22Rv1 (cell line): ENCODE results near the gene TMEM179.

Experiments
- H3K27ac ChIP-seq: fragments of 450-650 bp; 2 replicates; pipeline ENCODE4 v1.5.1; 2017
- ZFX ChIP-seq: fragments of 450-650 bp; IDR thresholded peaks from 2 replicates; pipeline ENCODE4 v1.6.1; 2017; ENCODE audit warnings: antibody characterized with exemption, borderline replicate concordance
- TF ChIP-seq, protein P1 (sequence below): fragments of 450-650 bp; IDR thresholded peaks from 2 replicates; pipeline ENCODE4 v1.5.1; 2017; ENCODE audit warnings: mild to moderate bottlenecking

Gene TMEM179

DNA sequence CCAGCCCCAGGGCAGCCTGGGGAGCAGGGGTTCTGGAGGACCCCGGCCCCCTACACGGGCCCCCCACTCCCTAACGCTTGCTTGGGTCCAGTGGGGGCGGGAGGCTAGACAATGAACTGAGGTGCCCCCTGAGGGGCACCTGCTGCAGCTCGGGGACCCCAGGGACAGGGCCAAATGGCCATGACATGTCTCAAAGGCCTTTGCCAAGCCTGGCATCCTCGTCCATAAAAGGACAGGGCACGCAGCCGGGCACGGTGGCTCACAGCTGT is 36.7 kb downstream of the TMEM179 start:
- H3K27ac ChIP-seq: no peak overlapping the region
- TF ChIP-seq, protein P1, sequence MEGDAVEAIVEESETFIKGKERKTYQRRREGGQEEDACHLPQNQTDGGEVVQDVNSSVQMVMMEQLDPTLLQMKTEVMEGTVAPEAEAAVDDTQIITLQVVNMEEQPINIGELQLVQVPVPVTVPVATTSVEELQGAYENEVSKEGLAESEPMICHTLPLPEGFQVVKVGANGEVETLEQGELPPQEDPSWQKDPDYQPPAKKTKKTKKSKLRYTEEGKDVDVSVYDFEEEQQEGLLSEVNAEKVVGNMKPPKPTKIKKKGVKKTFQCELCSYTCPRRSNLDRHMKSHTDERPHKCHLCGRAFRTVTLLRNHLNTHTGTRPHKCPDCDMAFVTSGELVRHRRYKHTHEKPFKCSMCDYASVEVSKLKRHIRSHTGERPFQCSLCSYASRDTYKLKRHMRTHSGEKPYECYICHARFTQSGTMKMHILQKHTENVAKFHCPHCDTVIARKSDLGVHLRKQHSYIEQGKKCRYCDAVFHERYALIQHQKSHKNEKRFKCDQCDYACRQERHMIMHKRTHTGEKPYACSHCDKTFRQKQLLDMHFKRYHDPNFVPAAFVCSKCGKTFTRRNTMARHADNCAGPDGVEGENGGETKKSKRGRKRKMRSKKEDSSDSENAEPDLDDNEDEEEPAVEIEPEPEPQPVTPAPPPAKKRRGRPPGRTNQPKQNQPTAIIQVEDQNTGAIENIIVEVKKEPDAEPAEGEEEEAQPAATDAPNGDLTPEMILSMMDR: no peak

DNA sequence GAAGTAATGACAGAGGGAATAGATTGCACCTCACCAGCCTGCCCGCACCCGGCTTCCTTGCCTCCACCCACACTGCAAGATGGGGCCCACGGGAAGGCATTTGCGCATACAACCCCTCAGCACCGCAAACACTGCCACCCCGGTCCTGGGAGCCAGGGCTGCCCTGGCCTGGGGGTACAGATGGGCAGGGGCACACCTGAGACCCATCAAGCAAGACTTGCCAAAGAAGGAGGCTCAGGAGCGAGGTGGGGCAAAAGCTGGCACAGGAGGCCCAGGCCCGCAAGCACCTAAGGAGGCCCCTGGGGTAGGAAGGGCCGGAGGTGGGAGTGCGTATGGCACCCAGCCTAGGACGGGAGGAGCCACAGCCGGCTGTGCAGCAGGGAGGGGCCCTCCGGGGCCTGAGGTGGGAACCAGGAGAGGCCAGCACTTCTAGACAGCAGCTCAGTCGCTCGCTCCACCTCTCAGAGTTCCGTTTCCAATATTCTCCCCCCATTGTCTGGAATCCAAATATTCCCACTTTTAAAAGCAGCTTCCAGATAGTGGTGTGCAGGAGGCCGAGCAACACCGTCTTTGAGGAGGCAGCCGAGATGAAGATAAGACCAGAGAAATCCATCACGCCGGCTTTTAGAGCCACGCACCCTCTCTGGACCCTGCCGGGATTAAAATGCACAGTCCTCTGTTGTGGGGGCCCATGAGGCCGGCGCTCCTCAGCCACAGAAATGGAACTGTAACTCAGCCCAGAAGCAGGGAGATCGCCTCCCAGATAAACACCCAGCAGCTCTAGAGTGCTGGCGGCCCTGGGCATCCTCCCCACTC is 37.2 kb downstream of the TMEM179 start:
- no peak for TF ChIP-seq ZFX
- TF ChIP-seq, protein P1: no peak
- H3K27ac ChIP-seq: no peak overlapping the region

DNA sequence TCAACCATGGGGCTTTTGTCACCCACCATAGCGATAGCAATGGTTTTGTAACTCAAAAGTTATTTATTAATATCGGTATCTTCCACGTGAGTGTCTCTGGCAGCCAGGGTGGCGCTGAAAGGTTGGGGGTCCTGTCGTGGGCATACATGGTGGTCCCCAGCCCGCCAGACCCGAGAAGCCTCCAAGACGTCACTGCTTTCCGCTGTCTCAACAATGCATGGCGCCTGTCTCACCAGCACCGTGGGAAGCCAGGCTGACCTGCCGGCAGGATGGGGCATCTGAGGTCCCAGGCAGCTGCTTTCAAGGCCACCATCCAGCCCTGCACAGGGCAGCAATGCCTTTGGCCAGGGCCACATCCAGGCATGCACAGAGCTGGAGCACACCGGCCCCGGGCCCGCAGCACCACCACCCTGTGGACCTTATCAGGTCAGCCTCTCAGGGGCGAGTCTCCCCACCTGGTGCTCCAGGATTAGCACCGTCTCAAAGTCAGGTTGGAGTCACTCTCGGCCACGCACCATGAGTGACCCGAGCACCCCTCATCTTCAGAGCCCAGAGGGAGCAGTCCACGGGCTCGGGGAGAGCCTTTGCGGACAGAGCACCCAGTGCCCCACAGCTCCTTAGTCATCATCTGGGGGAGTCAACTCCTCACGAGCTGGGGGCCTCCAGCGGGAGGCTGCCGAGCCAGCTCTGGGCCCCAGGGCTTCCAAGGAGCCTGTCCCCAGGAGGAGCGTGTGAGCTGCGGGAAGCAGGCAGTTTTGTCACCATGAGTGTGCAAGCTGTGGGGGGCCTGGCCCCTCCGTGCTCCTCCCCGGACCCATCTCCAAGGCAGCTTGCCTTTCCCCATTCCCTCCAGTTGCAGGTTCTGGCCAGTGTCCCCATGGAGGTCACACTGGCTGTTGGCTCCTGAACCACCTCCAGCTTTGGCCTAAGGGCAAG is 39.6 kb downstream of the TMEM179 start:
- no peak for TF ChIP-seq ZFX
- TF ChIP-seq, protein P1: no peak
- H3K27ac ChIP-seq: no peak overlapping the region

DNA sequence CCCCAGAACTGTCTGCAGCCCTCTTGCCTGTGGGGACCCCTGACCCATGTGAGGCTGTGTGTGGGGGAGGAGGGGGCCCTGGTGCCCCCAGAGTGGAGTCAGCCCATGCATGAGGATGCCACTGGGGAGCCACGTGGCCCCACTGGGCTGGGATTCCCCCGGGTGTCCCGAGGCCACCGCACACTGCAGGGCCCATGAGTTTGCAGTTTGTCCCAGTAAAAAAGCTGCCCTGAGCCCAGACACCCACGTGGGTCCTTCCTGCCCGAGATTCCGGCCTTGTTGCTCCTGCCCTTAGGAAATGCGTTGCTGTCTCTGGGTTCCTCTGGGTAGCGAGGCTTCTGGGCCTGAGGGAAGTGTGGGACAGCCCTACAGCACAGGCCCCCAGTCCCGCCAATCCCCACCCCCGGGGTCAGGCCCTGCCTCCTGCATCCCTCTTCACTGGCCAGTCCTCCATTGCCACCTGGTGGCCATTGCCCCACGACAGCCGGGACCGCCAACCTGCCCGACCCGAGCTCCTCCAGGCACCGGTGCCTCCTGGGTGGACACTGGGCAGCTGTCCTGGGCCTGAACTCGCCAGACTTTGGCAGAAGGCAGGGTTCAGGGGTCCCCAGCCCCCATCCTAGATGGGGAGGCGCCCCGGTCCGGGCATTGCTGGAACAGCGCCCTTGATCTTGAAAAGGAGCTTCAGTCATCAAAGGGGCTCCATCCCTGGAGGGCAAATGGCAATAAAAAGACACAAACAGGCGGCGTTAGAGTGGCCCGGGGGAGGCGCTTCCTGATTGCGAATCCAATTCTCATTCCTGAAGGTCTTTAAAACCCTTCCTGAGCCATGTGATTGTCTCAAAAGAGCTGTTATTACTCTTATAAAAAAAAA is 40.6 kb downstream of the TMEM179 start:
- no peak overlapping the region for H3K27ac ChIP-seq
- no peak for TF ChIP-seq ZFX
- TF ChIP-seq, protein P1: peak; percentile 92

DNA sequence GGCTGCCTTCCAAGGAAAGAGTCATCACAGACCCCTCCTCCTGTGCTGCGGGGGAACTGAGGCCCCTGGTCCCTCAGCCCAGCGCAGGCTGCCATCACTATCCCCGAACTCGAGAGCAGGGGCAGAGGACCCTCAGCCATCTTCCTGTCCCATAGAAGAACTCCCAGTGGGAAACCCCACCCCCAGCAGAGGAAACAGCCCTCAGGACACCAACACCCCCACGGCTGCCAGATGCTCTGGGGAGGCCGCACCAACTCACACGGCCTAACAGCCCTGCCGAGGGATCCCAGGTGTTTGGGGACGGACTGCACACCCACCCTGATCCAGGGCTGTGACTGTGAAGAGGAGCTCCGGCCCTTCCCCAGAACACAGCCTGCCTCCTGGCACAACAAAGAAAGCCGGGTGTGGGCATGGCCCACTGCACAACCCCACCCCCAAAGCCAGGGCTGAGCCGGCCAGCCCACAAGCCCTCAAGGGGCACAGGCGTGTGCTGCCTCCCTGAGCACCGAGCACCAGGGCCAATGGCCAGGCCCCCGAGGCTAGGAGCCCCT is 41.3 kb downstream of the TMEM179 start:
- TF ChIP-seq ZFX: no peak
- TF ChIP-seq, protein P1: no peak
- H3K27ac ChIP-seq: no peak overlapping the region

DNA sequence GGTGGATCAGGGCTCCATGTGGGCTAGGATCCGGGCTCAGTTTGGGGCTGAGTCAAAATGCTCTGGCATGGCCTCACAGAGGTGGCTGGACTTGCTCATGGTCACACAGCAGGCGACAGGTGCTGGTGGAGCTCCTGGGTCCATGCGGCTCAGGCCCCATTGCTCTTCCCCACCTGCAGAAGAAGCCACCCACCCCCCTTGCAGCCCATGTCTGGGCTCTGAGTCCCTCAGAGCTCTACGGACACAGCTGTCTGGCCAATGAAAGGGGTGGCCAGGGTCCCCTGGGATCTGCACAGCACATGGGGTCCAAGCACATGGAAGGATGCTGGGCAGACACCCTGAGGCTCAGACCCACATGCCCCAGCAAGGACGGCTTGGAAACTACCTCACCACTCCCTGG is 42.0 kb downstream of the TMEM179 start:
- H3K27ac ChIP-seq: no peak overlapping the region

More for the DNA sequence above, 42.0 kb downstream of the TMEM179 start:
- TF ChIP-seq, protein P1: no peak
- TF ChIP-seq ZFX: no peak
